GM13976 (cell line): ENCODE measurements around the gene PARD6G.

Experiments
- DNase-seq: peaks from one replicate; pipeline ENCODE4 v3.0.0; 2012; ENCODE audit warnings: low spot score
- CTCF ChIP-seq: IDR thresholded peaks from 2 replicates; pipeline ENCODE4 v1.5.1; 2012; ENCODE audit warnings: borderline replicate concordance, mild to moderate bottlenecking; ENCODE audit not compliant: insufficient read depth; ENCODE audit errors: extremely low read depth, missing control alignments, control extremely low read depth
- in situ Hi-C: fragments of 300-500 bp; cut with MboI; formaldehyde crosslinking; loops from one replicate; pipeline ENCODE4 v1.12.0; 2022; ENCODE audit warnings: low sequenced_read_pairs, mixed read lengths, inconsistent platforms; ENCODE audit not compliant: unreplicated experiment

The PARD6G gene

GRCh38 chr18:80183273-80184050, 63.9 kb downstream of the PARD6G start:
- in situ Hi-C loops, result no loop called here
- TF ChIP-seq CTCF, result no peak
- no peak for DNase-seq

- no peak for TF ChIP-seq CTCF
- no peak for DNase-seq
- in situ Hi-C loops, result no loop called here
Measured at GRCh38 chr18:80182855-80183254, 64.5 kb downstream of the PARD6G start.

GRCh38 chr18:80181642-80182461, 65.5 kb downstream of the PARD6G start:
- no peak for TF ChIP-seq CTCF
- in situ Hi-C loops, result no loop called here
- no peak for DNase-seq

- no peak for TF ChIP-seq CTCF
- in situ Hi-C loops, result no loop called here
- DNase-seq, result no peak
Measured at GRCh38 chr18:80180778-80181564, 66.3 kb downstream of the PARD6G start.

- TF ChIP-seq CTCF, result no peak
- in situ Hi-C loops, result no loop called here
- DNase-seq, result no peak
Measured at GRCh38 chr18:80179857-80180558, 67.3 kb downstream of the PARD6G start.

- DNase-seq, result no peak
- in situ Hi-C loops, result no loop called here
- TF ChIP-seq CTCF, result no peak
Measured at GRCh38 chr18:80178935-80179818, 68.1 kb downstream of the PARD6G start.
